ENCODE data around the gene SLFN12. TPM values are rescaled to one million over a fixed set of nuclear protein-coding genes. Genes with fewer than 3 reads are reported as not detected.
"Not testable (repeated sequence)": the region's sequence is repeated elsewhere in the genome, so short reads cannot be mapped to it uniquely, and the experiment has no call there.

Gene SLFN12
- 27.6 and 33.2 TPM in 2 replicates for total RNA-seq

DNA sequence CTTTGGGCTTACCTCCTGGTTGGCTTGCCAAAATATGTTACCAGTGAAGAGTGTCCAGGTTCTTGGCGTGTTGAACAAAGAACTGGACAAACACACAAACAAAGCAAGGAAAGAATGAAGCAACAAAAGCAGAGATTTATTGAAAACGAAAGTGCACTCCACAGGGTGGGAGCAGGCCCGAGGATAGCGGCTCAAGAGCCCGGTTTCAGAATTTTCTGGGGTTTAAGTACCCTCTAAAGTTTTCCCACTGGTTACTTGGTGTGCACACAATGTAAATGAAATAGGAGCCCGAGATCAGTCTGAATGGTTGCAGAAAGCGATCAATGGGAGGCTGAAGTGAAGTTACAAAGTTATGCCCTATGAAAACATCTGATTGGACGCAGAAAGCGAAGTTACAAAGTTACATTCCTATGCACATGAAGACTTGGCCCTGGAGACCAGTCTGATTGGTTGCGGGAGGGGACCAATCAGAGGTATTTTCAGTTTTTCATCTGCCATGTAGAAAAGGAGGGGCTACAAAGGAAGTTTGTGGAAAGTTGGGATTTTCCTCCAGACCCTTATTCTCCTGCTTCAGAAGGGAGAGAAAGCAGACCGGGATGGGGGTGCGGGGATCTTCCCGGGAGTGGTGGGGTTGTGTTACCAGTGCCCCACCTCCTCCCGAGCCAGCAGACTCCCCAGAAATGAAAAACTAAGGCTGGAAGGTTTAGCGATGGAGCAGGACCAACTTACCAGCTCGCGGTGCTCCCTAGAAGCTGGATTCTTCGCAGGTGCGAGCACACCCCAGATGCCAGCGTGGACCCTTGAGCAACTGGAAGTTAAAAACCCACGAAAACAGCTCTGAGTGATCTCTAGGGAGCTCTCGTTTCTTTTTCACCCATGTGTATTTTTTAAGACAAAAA is at the start of gene SLFN12:
Gene SLFN12, minus strand, starts transcription at position 325 of the 899 bp plus-strand sequence. CDS start 9,472 bp downstream, outside the sequence.
- DNase-seq (ENCODE audit: extremely low read depth, low read depth, low spot score), result peak; percentile 91

DNA sequence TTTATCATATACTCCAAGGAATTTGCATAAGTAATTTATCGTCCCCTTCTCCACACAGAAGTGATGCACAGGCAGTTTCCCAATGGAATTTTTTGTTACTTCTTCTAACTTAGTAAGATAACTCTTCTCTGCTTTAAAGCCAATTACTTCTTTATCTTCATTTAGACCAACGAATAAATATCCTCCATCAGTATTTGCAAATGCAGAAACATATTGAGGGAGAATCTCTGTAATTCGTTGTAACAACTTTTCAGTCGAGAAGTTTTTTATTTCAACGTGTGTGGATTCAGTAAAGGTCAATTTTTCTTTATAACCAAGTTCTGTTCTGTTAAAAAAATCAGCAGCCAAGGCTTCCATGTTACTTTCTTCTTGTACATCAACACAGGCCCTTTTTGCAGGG is 47.0 kb upstream of the SLFN12 start:
- DNase-seq (ENCODE audit: extremely low read depth, low read depth, low spot score), result no peak

DNA sequence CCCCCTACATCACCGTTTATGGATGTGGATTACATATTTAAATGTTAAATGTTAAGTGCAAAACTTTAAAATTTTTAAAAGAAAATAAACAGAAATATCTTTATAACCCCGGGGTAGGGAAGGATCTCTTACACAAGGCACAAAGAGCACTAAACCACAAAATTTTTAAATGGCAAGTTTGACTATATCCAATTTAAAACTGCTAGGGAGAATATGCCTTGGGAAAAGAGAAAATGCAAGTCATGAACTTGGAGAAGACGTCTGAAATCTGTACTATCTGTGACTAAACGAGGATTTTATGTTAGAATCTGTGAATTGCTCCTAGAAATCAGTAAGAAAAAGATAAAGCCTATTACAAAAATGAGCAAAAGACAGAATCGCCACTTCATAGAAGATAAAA is 44.9 kb upstream of the SLFN12 start:
- no peak for DNase-seq (ENCODE audit: extremely low read depth, low read depth, low spot score)

DNA sequence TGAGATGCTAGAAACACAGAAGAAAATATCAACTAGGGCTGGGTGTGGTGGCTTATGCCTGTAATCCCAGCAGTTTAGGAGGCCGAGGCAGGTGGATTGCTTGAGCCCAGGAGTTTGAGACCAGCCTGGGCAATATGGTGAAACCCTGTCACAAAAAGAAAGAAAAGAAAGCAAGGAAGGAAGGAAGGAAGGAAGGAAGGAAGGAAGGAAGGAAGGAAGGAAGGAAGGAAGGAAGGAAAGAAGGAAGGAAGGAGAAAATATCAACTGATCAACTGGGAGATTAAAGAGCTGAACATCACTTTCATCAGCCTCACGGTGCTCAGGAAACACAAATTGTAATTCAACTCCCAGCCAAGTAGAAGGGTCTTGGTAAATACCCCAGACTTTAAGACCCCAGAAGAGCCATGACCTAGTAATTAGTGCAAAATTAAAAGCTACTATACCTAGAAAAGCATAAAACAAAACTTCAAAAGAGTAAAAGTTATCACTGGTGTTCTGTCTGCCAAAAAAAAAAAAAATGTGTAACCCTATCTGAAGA is 44.1 kb upstream of the SLFN12 start:
- DNase-seq (ENCODE audit: extremely low read depth, low read depth, low spot score), result no peak

DNA sequence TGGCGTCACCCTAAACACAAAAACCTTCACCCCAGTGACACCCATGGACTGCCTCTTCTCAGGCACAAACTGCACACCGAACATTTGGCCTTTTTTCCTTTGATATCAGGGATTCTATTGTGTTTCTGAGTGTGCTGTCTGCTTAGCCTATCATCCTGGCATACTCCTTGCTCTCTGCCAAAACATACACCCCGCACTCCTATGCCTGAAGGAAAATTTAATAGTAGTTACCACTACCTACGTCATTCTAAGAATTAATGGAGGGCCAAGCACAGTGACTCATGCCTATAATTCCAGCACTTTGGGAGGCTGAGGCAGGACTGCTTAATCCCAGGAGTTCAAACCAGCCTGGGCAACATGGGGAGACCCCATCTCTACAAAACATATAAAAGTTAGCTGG is 36.2 kb upstream of the SLFN12 start:
- DNase-seq (ENCODE audit: extremely low read depth, low read depth, low spot score), result no peak

DNA sequence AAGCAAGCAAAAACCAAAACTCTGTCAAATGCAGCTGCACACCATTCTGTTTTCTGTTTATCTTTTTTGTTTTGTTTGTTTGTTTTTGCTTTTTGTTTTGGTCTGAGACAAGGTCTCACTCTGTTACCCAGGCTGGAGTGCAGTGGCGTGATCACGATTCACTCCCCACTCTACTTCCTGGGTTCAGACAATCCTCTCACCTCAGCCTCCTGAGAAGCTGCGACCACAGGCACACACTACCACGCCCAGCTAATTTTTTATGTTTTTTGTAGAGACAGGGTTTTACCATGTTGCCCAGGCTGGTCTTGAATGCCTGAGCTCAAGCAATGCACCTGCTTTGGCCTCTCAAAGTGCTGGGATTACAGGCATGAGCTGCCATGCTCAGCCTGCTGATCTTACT is 35.5 kb upstream of the SLFN12 start:
- DNase-seq (ENCODE audit: extremely low read depth, low read depth, low spot score), result no peak

DNA sequence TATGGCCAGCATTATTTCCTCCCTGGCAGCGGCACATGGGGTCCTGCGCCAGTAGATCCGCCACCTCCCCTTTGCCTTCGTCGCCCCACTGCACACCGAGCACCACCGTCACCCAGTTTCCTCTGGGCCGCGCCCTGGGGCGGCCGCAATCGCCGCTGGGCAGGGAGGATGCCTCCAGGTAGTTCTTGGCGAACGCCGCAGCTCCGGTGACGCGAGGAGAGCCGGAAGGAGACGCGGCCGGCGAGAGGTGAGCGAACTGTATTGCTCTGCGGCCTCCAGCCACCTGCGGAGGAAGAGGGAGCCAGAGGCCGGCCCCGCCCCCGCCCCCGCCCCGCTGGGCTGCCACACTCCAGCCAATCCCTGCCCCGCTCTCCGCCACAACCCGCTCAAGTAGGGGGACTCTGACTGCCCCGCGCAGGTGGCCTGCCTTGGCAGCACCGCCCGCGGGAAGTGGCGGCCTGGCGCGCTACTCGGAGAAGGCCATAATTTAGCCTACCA is 28.1 kb upstream of the SLFN12 start:
- no peak for DNase-seq (ENCODE audit: extremely low read depth, low read depth, low spot score)

DNA sequence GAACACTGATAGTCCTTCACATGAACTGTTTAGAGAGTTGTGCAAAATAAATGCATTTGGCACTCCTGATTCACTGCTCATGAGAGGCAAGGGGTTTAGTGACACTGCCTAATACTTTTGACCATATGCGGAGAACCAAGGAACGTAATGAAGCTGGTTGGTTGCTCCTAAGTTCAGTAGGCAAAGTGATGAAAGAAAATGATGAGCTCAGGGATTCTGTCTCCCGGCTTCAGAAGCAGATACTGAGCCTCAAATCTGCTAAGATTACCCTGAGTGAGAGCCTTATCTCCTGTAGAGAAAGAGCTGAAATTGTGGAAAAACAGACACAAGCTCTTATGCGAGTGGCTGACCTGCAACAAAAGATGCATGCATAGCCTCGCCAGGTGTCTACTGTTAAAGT is 21.7 kb upstream of the SLFN12 start:
- not testable (repeated sequence) for DNase-seq (ENCODE audit: extremely low read depth, low read depth, low spot score)

DNA sequence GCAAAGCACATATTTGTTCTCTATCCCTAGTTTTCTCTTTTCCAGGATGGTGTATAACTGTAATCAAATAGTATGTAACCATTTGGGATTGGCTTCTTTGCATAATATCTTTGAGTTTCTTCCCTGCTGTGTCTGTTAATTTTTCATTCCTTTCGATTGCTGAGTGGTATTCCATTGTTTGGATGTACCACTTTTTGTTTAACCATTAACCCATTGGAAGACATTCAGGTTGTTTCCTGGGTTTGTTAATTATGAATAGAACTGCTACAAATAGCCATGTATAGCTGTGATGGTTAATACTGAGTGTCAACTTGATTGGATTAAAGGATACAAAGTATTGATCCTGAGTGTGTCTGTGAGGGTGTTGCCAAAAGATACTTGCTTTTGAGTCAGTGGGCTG is 20.9 kb upstream of the SLFN12 start:
- no peak for DNase-seq (ENCODE audit: extremely low read depth, low read depth, low spot score)

DNA sequence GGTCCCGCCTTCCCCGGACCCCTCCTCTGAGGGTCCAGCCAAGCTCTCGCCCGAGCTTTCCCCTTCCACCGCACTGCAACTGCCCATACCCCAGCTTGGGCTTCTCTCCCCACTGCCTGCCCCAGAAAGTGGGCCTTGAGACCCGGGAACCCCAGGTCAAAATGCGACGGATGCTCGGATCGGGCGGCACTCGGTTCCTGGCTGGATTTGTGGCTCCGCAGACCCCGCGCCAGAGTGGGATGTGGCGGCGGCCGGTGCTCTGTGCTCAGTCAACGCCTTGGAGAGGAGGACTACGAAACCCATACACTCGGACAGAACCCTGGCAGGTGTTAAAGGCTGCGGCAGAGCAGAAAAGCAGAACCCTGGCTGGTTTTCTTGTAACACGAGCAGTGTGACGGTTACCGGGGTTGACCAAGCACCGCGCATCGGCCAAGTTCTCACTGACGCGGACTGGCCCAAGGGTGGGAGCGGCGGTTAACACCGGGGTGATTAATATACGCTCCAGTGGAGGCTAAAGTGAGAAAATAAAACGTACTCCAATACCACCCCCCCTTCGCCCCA is 17.2 kb upstream of the SLFN12 start:
- DNase-seq (ENCODE audit: extremely low read depth, low read depth, low spot score), result no peak

DNA sequence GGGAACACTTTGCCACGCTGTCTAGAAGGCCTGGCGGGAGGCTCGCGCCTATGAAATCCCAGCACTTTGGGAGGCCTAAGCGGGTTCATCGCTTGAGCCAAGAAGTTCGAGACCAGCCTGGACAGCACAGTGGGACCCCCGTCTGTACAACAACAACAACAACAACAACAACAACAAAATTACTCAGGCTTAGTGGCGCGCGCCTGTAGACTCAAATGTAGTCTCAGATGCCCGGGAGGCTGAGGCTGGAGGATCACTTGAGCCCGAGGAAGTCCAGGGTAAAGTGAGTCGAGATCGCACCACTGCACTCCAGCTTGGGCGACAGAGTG is 16.6 kb upstream of the SLFN12 start:
- DNase-seq (ENCODE audit: extremely low read depth, low read depth, low spot score), result no peak

DNA sequence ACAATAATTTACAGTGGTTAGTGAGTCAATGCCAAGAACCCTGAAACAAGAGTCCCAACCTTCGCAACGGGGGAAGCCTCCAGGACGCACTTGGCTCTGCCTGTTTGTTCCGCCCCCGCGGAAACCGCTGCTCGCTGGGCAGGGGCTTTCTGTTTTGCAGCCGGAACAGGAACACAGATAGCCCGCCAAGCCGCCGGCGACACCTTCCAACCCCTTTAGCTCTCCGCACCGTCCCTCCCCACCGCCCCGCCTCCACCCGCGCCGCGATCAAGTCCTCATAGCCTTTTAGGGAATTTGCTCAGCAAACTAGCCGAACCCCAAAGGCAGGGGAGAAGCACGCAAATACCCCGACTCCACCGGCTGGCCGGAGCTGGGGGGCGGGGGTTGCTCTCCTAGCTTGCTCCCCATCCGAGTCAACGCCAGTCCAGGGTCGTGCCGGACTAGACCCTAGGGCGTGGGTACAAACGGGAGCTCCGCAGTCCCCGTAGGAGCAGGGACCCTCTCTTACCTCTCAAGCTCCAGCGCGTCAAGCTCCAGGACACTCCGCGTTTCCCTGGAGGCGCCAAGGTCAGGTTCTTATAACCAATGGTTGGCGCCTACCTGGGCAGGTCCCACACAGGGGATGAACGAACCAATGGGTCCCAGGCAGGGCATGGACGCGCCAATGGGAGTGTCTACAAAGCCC is 16.1 kb upstream of the SLFN12 start, which contains the start of gene SLFN13:
Gene SLFN13, minus strand, starts transcription at position 553 of the 685 bp plus-strand sequence. CDS start 3,086 bp downstream, outside the sequence.
- DNase-seq (ENCODE audit: extremely low read depth, low read depth, low spot score), result no peak

DNA sequence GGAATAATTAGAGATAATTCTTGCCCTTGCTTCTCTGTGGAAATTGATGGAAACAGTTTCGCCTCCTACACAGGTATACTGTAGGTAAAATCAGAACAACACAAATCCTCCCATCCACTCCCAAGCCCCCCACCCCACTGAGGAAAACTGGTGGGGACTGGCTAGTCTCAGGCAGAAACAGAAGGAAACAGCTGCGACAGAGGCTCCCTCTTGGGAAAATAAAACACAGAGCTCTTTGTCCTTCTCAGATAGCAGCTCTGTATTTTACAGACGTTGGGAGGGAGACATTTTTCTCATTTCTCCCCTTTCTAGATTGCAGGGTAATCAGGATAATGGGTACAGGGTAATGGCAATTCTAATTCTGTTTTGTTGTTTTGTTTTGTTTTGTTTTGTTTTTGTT is 15.2 kb upstream of the SLFN12 start:
- no peak for DNase-seq (ENCODE audit: extremely low read depth, low read depth, low spot score)

DNA sequence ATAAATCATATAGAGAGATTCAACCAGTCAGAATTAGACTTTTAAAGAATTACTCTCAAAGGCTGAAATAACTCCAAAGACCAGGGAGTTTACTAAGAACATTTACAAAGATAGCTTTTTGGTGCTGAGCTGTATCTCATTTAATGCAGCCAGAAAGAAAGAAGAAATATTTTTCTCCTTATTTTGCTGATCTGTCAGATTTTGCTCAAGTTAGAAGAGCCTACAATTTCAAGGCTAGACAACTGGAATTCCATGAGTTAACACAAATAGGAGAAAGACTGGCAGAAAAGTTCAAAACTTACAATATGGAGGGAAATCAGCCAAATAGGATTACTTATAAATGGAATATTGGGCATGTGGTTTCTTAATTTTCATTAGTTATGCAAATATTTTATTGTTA is 6.1 kb upstream of the SLFN12 start:
- no peak for DNase-seq (ENCODE audit: extremely low read depth, low read depth, low spot score)

DNA sequence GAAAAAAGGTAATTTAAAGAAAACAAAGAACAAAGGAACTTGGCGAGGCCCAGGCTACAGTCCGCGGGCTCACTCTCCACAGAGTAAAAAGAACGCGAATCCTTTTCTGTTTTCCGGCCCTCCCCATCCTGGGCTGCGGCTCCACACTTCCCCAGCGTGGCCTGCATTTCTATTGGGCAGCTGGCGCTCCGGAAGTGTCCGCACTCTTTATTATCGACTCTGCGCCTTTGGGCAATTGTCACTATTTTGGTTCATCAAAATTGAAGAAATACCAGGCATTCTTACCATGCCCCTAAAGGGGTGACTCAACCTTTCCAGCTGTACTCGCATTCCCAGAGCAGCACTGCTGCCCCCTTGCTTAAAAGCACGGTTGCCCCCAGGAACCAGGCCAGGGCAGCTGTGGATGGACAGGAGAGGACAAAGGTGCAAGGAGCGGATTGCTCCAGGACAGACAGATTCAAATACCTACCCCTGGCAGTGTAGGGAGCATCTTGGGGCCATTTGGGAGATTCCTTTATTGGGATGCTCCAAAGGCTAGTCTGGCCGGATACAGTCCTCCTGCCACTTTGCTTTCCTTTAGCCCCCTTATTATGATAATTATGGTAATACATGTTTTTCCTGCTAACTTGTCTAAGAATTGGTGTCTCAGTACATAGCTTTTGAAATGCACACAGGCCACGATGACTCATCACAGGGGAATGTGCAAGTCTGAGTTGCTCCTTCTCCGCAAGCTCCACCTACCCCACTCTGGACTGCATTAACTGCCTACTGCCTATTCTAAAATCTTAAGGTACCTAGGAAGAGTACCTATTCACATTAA is 985 bp upstream of the SLFN12 start:
- peak; percentile 97 for DNase-seq (ENCODE audit: extremely low read depth, low read depth, low spot score)

DNA sequence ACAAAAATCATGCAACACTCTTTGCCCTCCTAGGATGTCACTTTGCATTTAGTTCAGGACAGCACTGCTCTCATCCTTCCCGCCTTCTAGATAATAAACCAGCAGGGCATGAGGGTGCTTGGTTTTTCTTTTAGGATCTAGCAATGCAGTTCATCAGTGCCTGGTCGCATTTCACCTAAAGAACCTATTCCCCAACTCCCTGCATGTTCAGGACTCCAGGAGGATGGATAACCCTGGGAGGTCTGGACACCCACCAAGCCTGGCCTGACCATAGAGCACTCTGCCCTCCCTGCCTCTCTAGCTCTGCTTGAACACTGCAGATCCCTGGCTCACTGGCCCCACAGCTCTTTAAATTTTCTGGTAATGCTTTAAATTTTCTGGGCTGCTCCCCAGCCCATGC is 2.6 kb downstream of the SLFN12 start:
- DNase-seq (ENCODE audit: extremely low read depth, low read depth, low spot score), result no peak

DNA sequence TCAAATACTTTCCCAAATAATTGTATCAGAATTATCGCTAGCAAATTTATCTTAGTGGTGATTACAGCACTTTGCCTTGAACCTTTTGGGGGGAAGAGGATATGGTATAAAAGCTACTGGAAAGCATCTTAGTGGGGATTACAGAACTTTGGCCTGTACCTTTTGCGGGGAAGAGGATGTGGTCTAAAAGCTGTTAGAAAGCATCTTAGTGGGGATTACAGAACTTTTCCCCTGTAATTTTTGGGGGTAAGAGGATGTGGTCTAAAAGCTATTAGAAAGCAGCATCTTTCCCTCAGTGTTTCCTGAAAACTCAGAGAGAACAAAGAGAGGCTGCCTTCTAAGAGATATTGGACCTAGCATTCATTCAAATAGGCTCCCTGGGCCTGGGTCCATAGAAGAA is 4.1 kb downstream of the SLFN12 start:
- DNase-seq (ENCODE audit: extremely low read depth, low read depth, low spot score), result no peak

DNA sequence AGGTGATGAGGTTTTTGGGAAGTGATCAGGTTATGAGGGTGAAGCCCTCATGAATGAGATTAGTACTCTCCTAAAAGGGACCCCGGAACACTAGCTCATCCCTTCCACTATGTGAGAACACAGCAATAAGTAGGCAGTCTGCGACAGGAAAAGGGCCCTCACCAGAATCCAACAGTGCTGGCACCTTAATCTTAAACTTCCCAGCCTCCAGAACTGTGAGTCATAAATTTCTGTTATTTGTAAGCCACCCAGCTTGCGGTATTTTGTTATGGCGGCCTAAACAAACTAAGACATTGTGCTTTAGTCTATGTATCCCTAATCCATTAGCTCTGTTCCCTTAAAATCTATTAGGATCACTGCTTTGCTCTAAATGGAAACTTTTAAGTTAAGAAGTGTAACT is 8.5 kb downstream of the SLFN12 start:
- no peak for DNase-seq (ENCODE audit: extremely low read depth, low read depth, low spot score)

DNA sequence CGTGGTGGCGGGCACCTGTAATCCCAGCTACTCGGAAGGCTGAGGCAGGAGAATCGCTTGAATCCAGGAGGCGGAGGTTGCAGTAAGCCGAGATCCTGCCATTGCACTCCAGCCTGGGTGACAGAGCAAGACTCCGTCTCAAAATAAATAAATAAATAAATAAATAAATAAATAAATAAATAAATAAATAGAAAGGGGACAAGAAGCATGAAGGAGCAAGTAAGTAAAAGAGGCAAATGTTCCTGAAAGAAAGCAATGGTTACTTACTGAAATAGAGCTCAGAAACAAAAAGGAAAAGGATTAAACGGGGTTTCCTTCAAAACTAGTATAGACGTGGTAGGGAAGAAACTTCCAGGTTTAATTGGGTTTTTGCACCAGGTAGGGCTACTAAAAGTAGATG is 11.2 kb downstream of the SLFN12 start:
- not testable (repeated sequence) for DNase-seq (ENCODE audit: extremely low read depth, low read depth, low spot score)

DNA sequence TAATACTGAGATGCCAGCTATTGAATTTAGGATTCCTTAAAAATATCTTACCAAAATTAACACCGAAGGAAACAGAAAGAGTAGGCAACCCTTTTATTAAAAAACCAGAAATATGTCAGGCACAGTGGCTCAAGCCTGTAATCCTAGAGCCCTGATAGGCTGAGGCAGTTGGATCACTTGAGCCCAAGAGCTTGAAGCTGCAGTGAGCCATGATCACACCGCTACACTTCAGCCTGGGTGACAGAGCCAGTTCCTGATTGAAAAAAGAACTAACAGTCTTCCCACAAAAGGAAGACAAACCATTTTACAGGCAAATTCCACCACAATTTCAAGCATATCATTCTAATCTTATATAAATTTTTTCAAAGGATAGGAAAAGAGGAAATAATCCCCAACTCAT is 15.6 kb downstream of the SLFN12 start:
- no peak for DNase-seq (ENCODE audit: extremely low read depth, low read depth, low spot score)

Data from glomerular endothelial cell (primary cell).